Measurements from ENCODE around the gene EYS. TPM values are rescaled to one million over a fixed set of nuclear protein-coding genes. Genes with fewer than 3 reads are reported as not detected.

The EYS gene
- total RNA-seq, 1 experiment from 2014 or later, result not detected

- in situ Hi-C loops (cut with HindIII; ENCODE audit: low sequenced_read_pairs), result no loop called here
- no peak for DNase-seq (ENCODE audit: low spot score)
Observed at GRCh38 chr6:65149841-65150240, 557.2 kb downstream of the EYS start.

DNA sequence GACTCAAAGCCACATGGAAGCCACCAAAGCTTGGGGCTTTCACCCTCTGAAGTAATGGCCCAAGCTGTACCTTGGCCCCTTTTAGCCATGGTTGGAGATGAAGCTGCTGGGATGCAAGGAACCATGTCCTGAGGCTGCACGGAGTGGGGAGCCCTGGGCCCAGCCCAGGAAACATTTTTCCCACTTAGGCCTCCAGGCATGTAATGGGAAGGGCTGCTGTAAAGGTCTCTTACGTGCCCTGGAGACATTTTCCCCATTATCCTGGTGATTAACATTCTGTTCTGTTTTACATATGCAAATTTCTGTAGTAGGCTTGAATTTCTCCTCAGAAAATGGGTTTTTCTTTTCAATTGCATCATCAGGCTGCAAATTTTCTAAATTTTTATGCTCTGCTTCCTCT, 558.2 kb downstream of the EYS start:
- DNase-seq (ENCODE audit: low spot score), result no peak
- in situ Hi-C loops (cut with HindIII; ENCODE audit: low sequenced_read_pairs), result no loop called here

- DNase-seq (ENCODE audit: low spot score), result no peak
- in situ Hi-C loops (cut with HindIII; ENCODE audit: low sequenced_read_pairs), result no loop called here
Observed at GRCh38 chr6:65135567-65135966, 571.5 kb downstream of the EYS start.

DNA sequence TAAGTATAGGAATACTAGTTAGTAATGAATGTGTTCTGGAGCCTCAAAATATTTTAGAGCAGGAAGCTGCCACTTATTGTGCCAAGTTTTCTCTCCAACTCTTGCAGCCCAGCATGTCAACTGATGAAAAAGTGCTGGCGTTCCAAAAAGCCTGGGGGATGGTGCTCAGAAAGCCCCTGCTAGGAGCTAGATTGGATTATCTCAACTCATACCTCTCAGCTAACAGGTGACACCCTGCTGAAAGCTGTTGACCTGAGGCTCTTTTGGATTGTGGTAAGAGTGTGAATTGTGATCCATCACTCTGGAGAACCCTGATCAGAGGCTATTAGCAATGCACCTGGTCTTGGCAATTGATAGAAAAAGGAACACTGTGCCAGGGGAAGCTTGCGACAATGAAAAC, 580.4 kb downstream of the EYS start:
- DNase-seq (ENCODE audit: low spot score), result no peak

DNA sequence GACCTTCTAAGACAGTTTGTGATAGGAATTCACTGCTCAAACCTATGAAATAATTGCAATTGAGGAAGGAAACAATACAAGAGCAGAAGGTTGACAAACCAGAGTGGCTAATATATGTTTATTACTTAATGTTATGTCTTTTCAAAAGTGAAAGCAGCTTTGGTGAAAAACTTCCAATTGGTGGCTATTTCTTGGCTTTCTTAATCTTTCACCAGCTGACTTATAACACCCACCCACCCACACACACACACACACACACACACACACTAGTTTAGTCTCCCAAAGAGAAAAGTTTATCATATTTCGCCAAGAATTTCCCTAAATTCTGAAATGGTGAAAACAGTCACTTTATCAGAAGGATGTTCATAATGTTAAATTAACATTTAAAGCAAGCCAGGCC, 583.5 kb downstream of the EYS start:
- in situ Hi-C loops (cut with HindIII; ENCODE audit: low sequenced_read_pairs), result no loop called here
- DNase-seq (ENCODE audit: low spot score), result no peak

More for the DNA sequence above, 580.4 kb downstream of the EYS start:
- in situ Hi-C loops (cut with HindIII; ENCODE audit: low sequenced_read_pairs), result no loop called here

GRCh38 chr6:65117817-65118409, 589.1 kb downstream of the EYS start:
- in situ Hi-C loops (cut with HindIII; ENCODE audit: low sequenced_read_pairs), result no loop called here

GRCh38 chr6:65116326-65116725, 590.7 kb downstream of the EYS start:
- DNase-seq (ENCODE audit: low spot score), result no peak
- in situ Hi-C loops (cut with HindIII; ENCODE audit: low sequenced_read_pairs), result no loop called here

More at GRCh38 chr6:65117817-65118409, 589.1 kb downstream of the EYS start:
- no peak for DNase-seq (ENCODE audit: low spot score)

- in situ Hi-C loops (cut with HindIII; ENCODE audit: low sequenced_read_pairs), result no loop called here
- no peak for DNase-seq (ENCODE audit: low spot score)
Observed at GRCh38 chr6:65113581-65113980, 593.4 kb downstream of the EYS start.

DNA sequence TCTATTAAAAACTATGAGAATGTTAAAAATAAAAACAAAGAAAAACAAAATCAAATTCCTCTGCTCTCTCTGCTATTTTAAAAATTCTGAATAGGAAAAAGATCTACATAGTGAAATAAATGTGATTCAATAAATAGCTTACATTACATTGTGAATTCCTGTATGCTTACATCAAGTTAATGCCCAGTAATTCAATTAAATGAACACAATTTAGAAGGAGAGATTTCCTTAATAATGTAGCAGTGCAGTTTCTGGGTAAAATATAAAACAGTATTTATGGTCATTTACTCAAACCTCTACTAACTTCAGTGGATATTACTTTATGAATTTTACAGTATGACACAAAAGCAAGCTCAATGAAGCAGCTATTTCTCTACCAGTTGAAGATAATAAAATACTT, 594.6 kb downstream of the EYS start:
- no peak for DNase-seq (ENCODE audit: low spot score)
- in situ Hi-C loops (cut with HindIII; ENCODE audit: low sequenced_read_pairs), result no loop called here

DNA sequence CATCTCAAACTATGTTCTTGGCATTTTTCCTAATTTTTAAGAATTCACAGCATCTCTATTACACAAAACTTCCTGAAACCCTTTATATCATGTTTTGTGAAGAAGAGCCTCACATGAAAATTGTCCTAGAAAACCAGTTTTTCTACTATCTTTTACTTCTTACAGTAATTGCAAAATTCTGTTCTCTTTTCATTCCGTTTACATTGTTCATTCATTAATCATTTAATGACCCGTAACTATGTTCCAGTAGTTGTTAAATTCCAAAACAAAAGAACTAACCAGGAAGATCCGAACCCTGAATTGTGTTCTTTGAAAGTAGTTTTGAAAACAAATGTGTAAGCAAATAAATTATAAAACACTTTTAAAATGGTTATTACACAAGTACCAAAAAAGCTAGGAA, 597.0 kb downstream of the EYS start:
- in situ Hi-C loops (cut with HindIII; ENCODE audit: low sequenced_read_pairs), result no loop called here
- no peak for DNase-seq (ENCODE audit: low spot score)

DNA sequence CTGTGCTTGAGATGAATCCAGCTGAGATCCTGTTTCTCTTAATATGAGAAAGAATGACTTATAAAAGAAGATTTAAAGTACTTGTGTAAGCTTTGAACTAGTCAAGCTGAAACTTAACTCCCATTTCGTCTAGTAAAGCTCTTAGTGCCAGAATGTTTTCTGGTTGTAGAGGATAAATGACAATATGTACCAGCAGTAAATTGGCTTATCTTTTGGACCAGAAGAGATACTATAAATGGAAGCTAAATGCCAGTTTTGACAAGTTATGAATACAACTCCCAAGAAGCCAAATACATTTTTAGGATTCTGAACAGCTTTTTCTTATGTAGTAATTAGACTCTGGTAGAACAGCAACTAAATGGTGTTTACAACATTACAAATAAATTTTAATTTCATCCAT, 608.7 kb downstream of the EYS start:
- no peak for DNase-seq (ENCODE audit: low spot score)
- in situ Hi-C loops (cut with HindIII; ENCODE audit: low sequenced_read_pairs), result no loop called here

DNA sequence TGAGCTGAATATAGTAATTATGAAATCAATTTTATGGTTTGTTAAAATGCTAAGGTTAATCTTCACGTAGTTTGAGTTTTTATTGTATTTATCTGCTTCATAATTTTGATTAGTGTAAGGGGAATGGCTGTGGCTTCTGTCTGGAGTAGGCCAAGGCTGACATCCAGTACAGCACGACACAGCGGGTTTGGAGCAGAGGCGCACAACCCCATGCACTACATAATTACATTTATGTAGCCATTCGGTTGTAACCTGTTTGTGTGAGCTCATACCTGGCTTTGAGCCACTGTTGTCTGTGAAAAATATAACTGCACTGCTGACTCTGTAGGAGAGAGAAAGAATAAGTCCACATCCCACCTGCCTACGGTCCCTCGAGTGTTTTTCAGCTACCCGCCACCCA, 615.5 kb downstream of the EYS start:
- no peak for DNase-seq (ENCODE audit: low spot score)
- in situ Hi-C loops (cut with HindIII; ENCODE audit: low sequenced_read_pairs), result no loop called here

DNA sequence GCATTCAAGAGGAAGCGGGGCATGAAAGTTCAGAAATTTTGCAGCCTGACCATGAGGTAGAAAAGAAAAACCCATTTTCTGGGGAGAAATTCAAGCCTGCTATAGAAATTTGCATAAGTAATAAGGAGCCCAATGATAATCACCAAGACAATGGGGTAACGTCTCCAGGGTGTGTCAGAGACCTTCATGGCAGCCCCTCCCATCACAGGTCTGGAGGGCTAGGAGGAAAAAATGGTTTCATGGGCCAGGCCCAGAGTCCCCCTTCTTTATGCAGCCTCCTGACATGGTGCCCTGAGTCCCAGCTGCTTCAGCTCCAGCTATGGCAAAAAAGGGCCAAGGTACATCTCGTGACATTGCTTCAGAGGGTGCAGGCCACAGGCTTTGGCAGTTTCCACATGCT, 618.5 kb downstream of the EYS start:
- no peak for DNase-seq (ENCODE audit: low spot score)
- in situ Hi-C loops (cut with HindIII; ENCODE audit: low sequenced_read_pairs), result no loop called here

GRCh38 chr6:65081756-65082155, 625.3 kb downstream of the EYS start:
- in situ Hi-C loops (cut with HindIII; ENCODE audit: low sequenced_read_pairs), result no loop called here
- no peak for DNase-seq (ENCODE audit: low spot score)

GRCh38 chr6:65075705-65076230, 631.3 kb downstream of the EYS start:
- no peak for DNase-seq (ENCODE audit: low spot score)
- in situ Hi-C loops (cut with HindIII; ENCODE audit: low sequenced_read_pairs), result no loop called here

GRCh38 chr6:65072500-65072899, 634.5 kb downstream of the EYS start:
- no peak for DNase-seq (ENCODE audit: low spot score)
- in situ Hi-C loops (cut with HindIII; ENCODE audit: low sequenced_read_pairs), result no loop called here

DNA sequence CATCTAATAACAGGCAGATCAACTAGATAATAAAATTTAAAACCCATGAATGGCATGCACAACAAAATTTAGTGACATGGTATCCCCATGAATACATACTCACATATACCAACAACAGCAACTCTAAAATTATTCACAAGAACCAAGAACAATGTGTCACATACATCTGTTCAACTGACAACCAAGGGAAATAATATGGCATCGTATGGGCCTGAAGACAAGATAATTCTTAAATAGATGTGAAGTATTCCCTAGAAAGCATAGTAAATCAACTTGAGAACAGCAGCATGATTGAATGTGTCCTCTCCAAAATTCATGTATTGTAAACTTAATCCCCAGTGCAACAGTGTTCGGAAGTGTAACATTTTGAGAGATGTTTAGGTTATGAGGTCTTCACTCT, 635.5 kb downstream of the EYS start:
- in situ Hi-C loops (cut with HindIII; ENCODE audit: low sequenced_read_pairs), result no loop called here
- no peak for DNase-seq (ENCODE audit: low spot score)

GRCh38 chr6:65064844-65065243, 642.2 kb downstream of the EYS start:
- in situ Hi-C loops (cut with HindIII; ENCODE audit: low sequenced_read_pairs), result no loop called here
- no peak for DNase-seq (ENCODE audit: low spot score)

DNA sequence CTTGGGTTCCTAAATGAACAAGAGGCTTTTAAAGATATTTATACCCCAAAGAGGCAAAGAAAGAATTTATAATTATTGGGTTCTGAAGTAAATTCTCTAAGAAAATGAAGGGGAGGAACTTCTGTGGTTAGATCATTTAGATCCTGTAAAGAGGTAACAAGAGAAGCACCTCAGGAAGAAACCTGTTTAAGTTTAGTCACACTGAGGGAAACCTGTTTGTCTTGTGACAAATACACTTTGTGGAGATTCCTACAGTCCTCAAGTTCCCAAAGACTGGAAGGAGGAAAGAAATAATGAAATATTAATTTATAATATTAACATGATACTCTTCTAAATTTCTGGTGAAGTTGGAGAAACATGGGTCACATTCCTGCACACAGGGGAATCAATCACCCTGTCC, 647.5 kb downstream of the EYS start:
- DNase-seq (ENCODE audit: low spot score), result no peak
- in situ Hi-C loops (cut with HindIII; ENCODE audit: low sequenced_read_pairs), result no loop called here

DNA sequence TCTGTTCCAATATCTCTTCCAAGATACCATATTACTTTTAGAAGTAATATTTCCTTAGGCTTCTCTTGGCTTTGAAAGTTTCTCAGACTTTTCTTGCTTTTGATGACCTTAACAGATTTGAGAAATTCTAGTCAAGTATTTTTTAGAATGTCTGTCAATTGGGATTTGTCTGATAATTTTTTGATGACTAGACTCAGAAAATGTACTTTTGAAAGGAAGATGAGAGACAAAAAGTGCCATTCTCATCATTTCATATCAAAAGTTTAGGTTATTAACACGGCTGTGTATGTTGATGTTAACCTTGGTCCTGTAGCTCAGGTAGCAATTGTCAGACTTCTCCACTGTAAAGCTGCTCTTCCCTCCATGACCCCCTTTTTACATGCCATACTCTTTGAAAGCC, 651.5 kb downstream of the EYS start:
- DNase-seq (ENCODE audit: low spot score), result no peak
- in situ Hi-C loops (cut with HindIII; ENCODE audit: low sequenced_read_pairs), result no loop called here

- no peak for DNase-seq (ENCODE audit: low spot score)
- in situ Hi-C loops (cut with HindIII; ENCODE audit: low sequenced_read_pairs), result no loop called here
Observed at GRCh38 chr6:65052626-65053025, 654.4 kb downstream of the EYS start.

DNA sequence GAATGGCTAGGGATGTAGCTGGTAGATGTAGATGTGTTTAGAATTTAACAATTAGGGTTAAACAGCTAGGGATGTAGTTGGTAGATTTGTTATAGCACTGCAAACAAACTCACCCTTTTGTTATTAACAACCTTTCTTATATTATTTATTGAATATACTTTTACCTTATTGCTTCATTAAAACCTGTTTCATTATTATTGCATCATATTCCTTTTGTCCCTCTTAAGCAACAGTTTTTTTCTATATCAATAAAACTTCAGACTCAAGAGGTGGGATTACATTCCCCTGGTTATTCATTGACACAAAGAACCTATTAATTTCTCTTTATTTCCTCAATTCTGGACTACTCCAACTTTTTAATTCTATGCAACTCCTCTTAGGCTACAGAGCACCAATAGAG, 661.2 kb downstream of the EYS start:
- in situ Hi-C loops (cut with HindIII; ENCODE audit: low sequenced_read_pairs), result no loop called here
- DNase-seq (ENCODE audit: low spot score), result no peak
